Measurements from ENCODE around the gene NXPH3.

The NXPH3 gene

DNA sequence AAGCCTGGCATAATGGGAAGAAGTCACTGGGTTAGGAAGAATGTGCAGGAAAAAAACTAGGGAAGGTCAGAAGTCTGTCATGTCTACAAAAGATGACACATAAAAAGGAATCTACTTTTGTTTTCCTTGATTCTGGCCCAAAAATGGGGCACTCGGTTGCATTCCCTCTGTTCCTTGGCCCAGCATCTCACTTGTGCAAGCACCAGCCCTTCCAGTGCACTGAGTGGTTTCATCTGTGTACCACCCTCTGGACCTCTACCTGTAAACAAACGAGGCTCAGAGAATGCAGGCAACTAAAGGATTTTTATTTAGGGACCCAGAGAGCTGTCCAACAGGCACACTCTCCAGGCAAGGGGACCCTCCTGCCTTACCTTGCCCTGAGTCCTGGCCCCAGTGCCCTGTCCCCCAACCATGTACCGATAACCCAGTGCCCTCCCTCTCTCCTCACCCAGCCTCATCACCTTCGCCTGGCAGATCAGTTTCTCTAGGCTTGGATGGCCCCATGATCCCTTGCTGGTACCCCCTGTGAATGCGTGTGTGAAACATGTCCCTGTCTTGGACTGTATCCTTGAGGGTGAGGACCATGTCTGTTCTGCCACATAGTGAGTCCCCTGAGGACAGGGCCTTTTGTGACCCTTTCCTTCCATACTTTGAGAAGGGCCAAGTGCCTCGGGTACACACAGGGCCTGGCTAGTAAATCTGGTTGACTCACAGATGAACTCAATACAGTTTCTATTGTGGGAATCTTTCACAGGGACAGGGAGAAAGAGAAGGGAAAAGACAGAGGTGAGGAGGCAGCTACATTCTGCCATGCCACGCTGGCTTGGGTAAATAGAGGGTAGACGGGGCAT lies 13.3 kb downstream of the NXPH3 start:
- Histone ChIP-seq H3K4me3 (ENCODE audit: low read depth, low read length) (no peak overlapping the region), H3K27ac (no peak overlapping the region), H3K36me3 (replicated peaks) (no peaks in the 10 kb centered on the region), H3K27me3 (replicated peaks) (no peaks in the 10 kb centered on the region)
- in situ Hi-C loops (cut with HindIII; ENCODE audit: low pct_ligation_motif_present, low sequenced_read_pairs), result no loop called here
- TF ChIP-seq, protein P1, sequence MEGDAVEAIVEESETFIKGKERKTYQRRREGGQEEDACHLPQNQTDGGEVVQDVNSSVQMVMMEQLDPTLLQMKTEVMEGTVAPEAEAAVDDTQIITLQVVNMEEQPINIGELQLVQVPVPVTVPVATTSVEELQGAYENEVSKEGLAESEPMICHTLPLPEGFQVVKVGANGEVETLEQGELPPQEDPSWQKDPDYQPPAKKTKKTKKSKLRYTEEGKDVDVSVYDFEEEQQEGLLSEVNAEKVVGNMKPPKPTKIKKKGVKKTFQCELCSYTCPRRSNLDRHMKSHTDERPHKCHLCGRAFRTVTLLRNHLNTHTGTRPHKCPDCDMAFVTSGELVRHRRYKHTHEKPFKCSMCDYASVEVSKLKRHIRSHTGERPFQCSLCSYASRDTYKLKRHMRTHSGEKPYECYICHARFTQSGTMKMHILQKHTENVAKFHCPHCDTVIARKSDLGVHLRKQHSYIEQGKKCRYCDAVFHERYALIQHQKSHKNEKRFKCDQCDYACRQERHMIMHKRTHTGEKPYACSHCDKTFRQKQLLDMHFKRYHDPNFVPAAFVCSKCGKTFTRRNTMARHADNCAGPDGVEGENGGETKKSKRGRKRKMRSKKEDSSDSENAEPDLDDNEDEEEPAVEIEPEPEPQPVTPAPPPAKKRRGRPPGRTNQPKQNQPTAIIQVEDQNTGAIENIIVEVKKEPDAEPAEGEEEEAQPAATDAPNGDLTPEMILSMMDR (IDR thresholded peaks at IDR 0.05; ENCODE audit: low read depth, low read length, missing control alignments), result no peak
- DNase-seq, result no peak

DNA sequence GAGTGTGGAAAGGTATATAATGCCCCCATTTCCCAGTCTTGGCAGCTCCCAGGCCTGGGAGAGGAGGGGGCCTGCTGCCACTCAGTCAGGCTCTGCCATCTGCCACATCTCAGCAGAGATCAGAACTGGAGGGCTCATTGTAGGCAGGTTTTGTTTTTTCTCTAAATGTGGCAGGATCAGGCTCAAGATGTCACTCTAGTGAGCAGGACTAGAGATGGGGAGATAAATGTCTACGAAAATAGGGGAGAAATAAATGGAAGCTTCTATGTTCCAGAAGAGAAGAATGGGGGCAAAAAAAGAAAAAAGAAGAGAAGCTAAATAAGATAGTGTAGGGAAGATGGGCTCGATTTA lies 13.9 kb downstream of the NXPH3 start:
- TF ChIP-seq, protein P1 (IDR thresholded peaks at IDR 0.05; ENCODE audit: low read depth, low read length, missing control alignments), result no peak
- Histone ChIP-seq H3K27me3 (replicated peaks) (no peaks in the 10 kb centered on the region), H3K36me3 (replicated peaks) (no peaks in the 10 kb centered on the region), H3K4me3 (ENCODE audit: low read depth, low read length) (no peak overlapping the region), H3K27ac (no peak overlapping the region)
- DNase-seq, result no peak
- in situ Hi-C loops (cut with HindIII; ENCODE audit: low pct_ligation_motif_present, low sequenced_read_pairs), result no loop called here

DNA sequence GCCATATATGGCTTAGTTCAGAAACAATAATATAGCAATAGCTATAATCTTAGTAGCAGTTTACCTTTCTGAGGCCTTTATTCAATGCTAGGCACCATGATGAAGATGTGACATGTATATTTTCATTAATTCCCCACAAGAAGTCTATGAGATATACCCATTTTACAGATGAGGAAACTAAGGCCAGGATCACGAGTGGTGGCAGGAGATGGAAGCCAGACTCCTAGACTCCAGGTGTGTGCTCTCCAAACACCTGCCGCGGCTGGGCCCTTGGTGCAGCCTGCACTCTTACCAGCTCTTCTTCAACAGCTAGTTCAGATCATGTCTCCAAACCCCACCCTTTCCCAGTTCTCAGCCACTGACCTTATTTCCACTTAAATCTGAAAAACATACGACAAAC lies 15.2 kb downstream of the NXPH3 start:
- in situ Hi-C loops (cut with HindIII; ENCODE audit: low pct_ligation_motif_present, low sequenced_read_pairs), result no loop called here
- no peaks in the 10 kb centered on the region for H3K27me3 ChIP-seq (replicated peaks)
- no peak overlapping the region for H3K27ac ChIP-seq
- DNase-seq, result no peak
- no peak overlapping the region for H3K4me3 ChIP-seq (ENCODE audit: low read depth, low read length)
- TF ChIP-seq, protein P1 (IDR thresholded peaks at IDR 0.05; ENCODE audit: low read depth, low read length, missing control alignments), result no peak
- no peaks in the 10 kb centered on the region for H3K36me3 ChIP-seq (replicated peaks)

DNA sequence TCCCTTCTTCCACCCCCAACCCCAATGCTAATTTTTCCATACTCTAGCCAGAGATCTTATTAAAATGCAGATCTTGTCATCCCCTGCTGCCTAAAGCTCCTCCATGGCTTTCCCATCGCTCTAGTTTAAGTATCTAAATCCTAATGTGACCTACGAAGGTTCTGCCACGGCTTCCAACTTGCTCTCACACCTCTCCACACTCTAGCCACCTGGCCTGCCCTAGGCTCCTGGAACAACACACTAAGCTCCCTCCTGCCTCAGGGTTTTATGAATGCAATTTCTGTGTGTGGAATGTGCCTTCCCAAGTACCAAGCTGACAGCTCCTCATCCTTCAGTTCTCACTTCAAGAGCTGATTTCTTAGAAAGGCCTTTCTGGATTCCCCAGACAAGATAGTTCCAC lies 16.6 kb downstream of the NXPH3 start:
- Histone ChIP-seq H3K27me3 (replicated peaks) (no peaks in the 10 kb centered on the region), H3K36me3 (replicated peaks) (no peaks in the 10 kb centered on the region), H3K4me3 (ENCODE audit: low read depth, low read length) (no peak overlapping the region), H3K27ac (no peak overlapping the region)
- in situ Hi-C loops (cut with HindIII; ENCODE audit: low pct_ligation_motif_present, low sequenced_read_pairs), result no loop called here
- no peak for DNase-seq
- TF ChIP-seq, protein P1 (IDR thresholded peaks at IDR 0.05; ENCODE audit: low read depth, low read length, missing control alignments), result no peak

DNA sequence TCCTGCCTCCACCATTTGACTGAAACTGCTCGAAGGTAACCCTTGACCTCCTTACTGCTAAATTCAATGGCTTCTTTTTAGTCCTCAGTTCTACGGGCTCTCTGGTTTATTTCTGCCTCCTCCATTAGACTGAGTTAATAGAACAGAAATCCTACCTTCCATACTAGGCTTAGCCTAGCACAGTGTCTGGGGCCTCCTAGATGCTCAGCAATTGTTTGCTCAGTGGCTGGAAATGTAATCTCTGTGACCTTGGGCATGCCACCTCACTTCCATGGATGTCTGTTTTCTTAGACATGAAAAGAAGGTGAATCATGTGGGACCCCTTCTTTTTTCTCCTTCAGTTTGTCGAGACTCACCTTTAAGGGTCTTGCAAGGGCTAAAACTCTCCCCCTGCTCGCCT lies 19.7 kb downstream of the NXPH3 start:
- Histone ChIP-seq H3K4me3 (ENCODE audit: low read depth, low read length) (no peak overlapping the region), H3K27ac (no peak overlapping the region), H3K36me3 (replicated peaks) (peaks cover 8% of the 10 kb centered on the region), H3K27me3 (replicated peaks) (no peaks in the 10 kb centered on the region)
- no peak for DNase-seq
- in situ Hi-C loops (cut with HindIII; ENCODE audit: low pct_ligation_motif_present, low sequenced_read_pairs), result no loop called here
- TF ChIP-seq, protein P1 (IDR thresholded peaks at IDR 0.05; ENCODE audit: low read depth, low read length, missing control alignments), result no peak

DNA sequence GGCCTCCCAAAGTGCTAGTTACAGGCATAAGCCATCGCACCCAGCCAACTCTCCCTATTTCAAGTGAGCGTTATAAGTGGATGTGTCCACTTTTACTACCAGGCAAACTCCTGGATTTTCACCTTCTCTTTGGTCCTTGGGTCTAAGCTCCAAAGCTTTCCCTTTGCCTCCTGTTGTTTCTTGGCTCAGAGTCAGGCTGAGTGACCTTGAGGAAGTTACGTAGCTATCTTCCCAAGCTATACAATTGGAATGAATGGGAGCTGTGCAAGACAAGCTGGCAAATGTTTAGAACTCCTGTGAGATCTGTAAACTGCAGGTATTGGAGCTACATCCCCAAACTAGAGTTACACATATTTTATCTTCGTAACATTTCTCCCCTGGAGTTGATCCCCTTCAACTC lies 20.3 kb downstream of the NXPH3 start:
- Histone ChIP-seq H3K27me3 (replicated peaks) (no peaks in the 10 kb centered on the region), H3K36me3 (replicated peaks) (peaks cover 9% of the 10 kb centered on the region), H3K27ac (no peak overlapping the region), H3K4me3 (ENCODE audit: low read depth, low read length) (no peak overlapping the region)
- in situ Hi-C loops (cut with HindIII; ENCODE audit: low pct_ligation_motif_present, low sequenced_read_pairs), result no loop called here
- TF ChIP-seq, protein P1 (IDR thresholded peaks at IDR 0.05; ENCODE audit: low read depth, low read length, missing control alignments), result no peak
- no peak for DNase-seq
